ENCODE data around the gene HOXB9. TPM values are rescaled to one million over a fixed set of nuclear protein-coding genes. Genes with fewer than 3 reads are reported as not detected.

HOXB9 gene
- total and polyA plus RNA-seq, 2 experiments from 2014 or later = not detected

DNA sequence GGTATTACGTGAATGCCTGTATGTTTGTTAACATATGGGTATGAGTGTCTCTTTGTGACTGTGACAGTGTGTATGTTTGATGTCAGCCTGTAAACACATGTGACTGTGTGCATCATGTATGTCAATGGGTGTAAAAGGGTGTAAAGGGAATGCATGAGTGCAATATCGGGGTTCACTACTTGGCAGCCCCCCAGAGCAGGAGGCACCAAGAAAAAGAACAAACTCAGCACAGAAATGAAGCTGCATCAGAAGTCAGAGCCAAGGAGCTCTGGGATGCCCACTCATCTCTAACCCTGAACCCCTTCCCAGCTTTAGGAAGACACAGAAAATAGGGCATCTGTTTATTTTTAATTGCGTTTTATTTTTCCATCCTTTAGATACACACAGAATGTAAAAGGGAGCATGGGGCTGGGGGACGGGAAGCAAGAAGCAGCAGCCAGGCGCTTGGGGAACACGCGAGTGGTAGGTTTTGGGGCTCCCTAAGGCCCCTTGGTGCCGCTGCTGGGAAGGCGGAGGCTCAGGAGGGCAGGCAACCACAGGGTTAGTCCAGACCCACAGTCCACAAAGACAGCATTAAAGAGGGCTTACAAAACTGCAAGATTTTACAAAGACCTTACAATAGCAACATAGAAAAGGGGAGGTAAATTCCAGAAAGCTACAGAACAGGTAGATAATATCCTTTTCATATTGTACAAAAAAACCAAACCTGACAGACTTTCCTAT lies 19.1 kb downstream of the HOXB9 start:
- Histone ChIP-seq H4K20me1 (replicated peaks; ENCODE audit: insufficient read depth) (peaks cover 68% of the 10 kb centered on the region), H3K27ac (ENCODE audit: low read depth) (no peak overlapping the region), H3K4me2 (no peak overlapping the region), H3K79me2 (replicated peaks; ENCODE audit: insufficient read depth) (no peaks in the 10 kb centered on the region), H3K27me3 (ENCODE audit: insufficient read depth) (peaks cover 100% of the 10 kb centered on the region), H3F3A (replicated peaks; ENCODE audit: low read depth) (peaks cover 56% of the 10 kb centered on the region), H3K4me1 (ENCODE audit: insufficient read depth) (peaks cover 42% of the 10 kb centered on the region), H2AFZ (no peak overlapping the region), H3K9me2 (ENCODE audit: insufficient read depth) (no peaks in the 10 kb centered on the region), H3K4me3 (no peak overlapping the region), H3K36me3 (ENCODE audit: insufficient read depth) (no peaks in the 10 kb centered on the region; the same call in 1 of the 2 replicates)
- Mint-ChIP-seq H3K27ac (no peak overlapping the region), H3K9me3 (peaks cover 4% of the 10 kb centered on the region; the same call in 2 of the 3 replicates), H3K27me3 (ENCODE audit: insufficient read depth, low read depth, poor library complexity) (peaks cover 100% of the 10 kb centered on the region), H3K4me3 (no peak overlapping the region), H3K4me1 (peaks cover 18% of the 10 kb centered on the region), H3K36me3 (ENCODE audit: low read depth) (no peaks in the 10 kb centered on the region; the same call in 2 of the 3 replicates)
- ATAC-seq (no peak), DNase-seq (ENCODE audit: low spot score) (no peak)
- TF ChIP-seq, protein P1, sequence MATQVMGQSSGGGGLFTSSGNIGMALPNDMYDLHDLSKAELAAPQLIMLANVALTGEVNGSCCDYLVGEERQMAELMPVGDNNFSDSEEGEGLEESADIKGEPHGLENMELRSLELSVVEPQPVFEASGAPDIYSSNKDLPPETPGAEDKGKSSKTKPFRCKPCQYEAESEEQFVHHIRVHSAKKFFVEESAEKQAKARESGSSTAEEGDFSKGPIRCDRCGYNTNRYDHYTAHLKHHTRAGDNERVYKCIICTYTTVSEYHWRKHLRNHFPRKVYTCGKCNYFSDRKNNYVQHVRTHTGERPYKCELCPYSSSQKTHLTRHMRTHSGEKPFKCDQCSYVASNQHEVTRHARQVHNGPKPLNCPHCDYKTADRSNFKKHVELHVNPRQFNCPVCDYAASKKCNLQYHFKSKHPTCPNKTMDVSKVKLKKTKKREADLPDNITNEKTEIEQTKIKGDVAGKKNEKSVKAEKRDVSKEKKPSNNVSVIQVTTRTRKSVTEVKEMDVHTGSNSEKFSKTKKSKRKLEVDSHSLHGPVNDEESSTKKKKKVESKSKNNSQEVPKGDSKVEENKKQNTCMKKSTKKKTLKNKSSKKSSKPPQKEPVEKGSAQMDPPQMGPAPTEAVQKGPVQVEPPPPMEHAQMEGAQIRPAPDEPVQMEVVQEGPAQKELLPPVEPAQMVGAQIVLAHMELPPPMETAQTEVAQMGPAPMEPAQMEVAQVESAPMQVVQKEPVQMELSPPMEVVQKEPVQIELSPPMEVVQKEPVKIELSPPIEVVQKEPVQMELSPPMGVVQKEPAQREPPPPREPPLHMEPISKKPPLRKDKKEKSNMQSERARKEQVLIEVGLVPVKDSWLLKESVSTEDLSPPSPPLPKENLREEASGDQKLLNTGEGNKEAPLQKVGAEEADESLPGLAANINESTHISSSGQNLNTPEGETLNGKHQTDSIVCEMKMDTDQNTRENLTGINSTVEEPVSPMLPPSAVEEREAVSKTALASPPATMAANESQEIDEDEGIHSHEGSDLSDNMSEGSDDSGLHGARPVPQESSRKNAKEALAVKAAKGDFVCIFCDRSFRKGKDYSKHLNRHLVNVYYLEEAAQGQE (IDR thresholded peaks at IDR 0.05; ENCODE audit: unreplicated experiment) = no peak
- peak; percentile 62 for TF ChIP-seq EZH2 (IDR thresholded peaks at IDR 0.05; ENCODE audit: low read depth, unreplicated experiment)

DNA sequence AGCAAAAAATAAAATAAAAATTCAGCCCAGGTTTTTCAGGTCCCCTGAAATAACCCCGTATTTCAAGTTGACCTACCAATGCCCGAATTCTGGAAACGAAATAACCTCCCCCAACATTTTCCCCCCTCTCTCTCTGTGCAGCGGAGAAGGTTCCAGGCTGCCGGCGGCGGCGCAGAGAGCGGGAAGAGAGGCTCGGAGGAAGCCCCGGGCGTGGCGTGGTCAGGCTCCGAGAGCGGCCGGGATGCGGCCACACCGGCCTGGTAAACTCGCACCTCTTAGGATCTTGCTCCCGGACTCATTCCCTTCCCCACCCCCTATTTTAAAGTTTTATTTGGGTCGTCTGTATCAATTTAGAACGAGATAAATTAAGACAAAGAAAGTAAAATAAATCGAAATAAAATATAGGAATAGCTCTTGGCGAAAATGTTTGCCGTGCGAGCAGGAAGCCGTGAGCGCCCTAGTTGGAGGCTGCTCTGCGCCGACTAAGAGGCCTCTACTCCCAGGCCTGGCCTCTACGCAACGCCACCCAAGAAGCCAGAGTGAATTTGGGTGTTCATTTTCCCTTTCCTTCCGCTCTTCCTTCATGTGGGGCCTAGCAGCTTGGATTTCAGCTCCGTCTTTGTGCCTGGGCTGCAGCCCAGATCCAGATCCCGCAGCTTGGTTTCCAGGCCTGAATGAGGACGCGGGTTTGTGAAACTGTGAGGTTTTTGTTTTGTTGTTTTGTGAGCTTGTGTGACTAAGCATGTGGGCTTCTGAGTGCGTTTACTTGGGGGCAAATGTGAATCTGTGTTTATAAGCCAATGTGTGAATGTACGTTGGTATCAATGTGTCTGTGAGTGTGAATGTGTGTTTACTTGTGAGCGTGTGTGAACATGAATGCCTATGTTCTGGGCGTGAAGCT lies 19.9 kb downstream of the HOXB9 start:
- H3K4me1 ChIP-seq (ENCODE audit: insufficient read depth) = peaks cover 47% of the 10 kb centered on the region
- Mint-ChIP-seq H3K36me3 (ENCODE audit: low read depth) (no peaks in the 10 kb centered on the region; the same call in 2 of the 3 replicates), H3K4me1 (peaks cover 15% of the 10 kb centered on the region), H3K4me3 (no peak overlapping the region), H3K9me3 (peaks cover 4% of the 10 kb centered on the region; the same call in 2 of the 3 replicates), H3K27ac (no peak overlapping the region), H3K27me3 (ENCODE audit: insufficient read depth, low read depth, poor library complexity) (peaks cover 100% of the 10 kb centered on the region)
- no peak for DNase-seq (ENCODE audit: low spot score)
- no peak overlapping the region for H2AFZ ChIP-seq
- H3K4me3 ChIP-seq = no peak overlapping the region
- no peak for ATAC-seq
- no peaks in the 10 kb centered on the region; the same call in 1 of the 2 replicates for H3K36me3 ChIP-seq (ENCODE audit: insufficient read depth)
- H4K20me1 ChIP-seq (replicated peaks; ENCODE audit: insufficient read depth) = peaks cover 72% of the 10 kb centered on the region
- H3K4me2 ChIP-seq = no peak overlapping the region
- no peaks in the 10 kb centered on the region for H3K79me2 ChIP-seq (replicated peaks; ENCODE audit: insufficient read depth)
- H3K27ac ChIP-seq (ENCODE audit: low read depth) = no peak overlapping the region
- peaks cover 100% of the 10 kb centered on the region for H3K27me3 ChIP-seq (ENCODE audit: insufficient read depth)
- peaks cover 59% of the 10 kb centered on the region for H3F3A ChIP-seq (replicated peaks; ENCODE audit: low read depth)
- TF ChIP-seq POLR2AphosphoS5 (IDR thresholded peaks at IDR 0.05; ENCODE audit: low read depth) = no peak
- no peak for TF ChIP-seq JUNB (IDR thresholded peaks at IDR 0.05; ENCODE audit: unreplicated experiment)
- peak; percentile 97 for TF ChIP-seq EZH2 (IDR thresholded peaks at IDR 0.05; ENCODE audit: low read depth, unreplicated experiment)
- TF ChIP-seq NANOG (IDR thresholded peaks at IDR 0.05; ENCODE audit: borderline replicate concordance) = no peak
- no peak for TF ChIP-seq CREB1 (CRISPR knock-in tag; IDR thresholded peaks at IDR 0.05; ENCODE audit: low read depth)
- H3K9me2 ChIP-seq (ENCODE audit: insufficient read depth) = no peaks in the 10 kb centered on the region
